ENCODE data around the gene SLC35F4.

DNA sequence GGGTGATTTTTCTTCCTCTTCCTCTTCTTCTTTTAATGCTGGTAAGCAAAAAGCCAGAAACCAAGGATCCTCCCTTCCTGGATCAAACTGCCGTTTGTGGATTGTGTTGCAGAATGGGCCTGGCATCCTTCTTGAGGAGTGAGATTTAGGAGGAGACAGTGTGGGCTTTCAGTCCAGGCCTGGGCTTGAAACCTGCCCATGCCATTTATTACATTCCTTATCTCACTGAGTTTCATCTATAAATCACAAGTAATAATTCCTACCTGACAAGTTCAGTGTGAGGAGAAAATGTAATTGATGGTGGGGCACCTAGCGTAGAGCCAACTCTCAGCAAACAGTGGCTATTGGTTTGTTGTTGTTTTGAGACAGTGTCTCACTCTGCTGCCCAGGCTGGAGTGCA is 126.4 kb downstream of the SLC35F4 start:
- TF ChIP-seq, protein P1, sequence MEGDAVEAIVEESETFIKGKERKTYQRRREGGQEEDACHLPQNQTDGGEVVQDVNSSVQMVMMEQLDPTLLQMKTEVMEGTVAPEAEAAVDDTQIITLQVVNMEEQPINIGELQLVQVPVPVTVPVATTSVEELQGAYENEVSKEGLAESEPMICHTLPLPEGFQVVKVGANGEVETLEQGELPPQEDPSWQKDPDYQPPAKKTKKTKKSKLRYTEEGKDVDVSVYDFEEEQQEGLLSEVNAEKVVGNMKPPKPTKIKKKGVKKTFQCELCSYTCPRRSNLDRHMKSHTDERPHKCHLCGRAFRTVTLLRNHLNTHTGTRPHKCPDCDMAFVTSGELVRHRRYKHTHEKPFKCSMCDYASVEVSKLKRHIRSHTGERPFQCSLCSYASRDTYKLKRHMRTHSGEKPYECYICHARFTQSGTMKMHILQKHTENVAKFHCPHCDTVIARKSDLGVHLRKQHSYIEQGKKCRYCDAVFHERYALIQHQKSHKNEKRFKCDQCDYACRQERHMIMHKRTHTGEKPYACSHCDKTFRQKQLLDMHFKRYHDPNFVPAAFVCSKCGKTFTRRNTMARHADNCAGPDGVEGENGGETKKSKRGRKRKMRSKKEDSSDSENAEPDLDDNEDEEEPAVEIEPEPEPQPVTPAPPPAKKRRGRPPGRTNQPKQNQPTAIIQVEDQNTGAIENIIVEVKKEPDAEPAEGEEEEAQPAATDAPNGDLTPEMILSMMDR (IDR thresholded peaks at IDR 0.05), result no peak
- TF ChIP-seq POLR2A (IDR thresholded peaks at IDR 0.05), result no peak

All from adrenal gland (tissue), 5 donors.